Trophoblast cell (in vitro differentiated cells and primary cell): ENCODE measurements around the gene TCF12.

Experiments
- DNase-seq, 2 donors: peaks; one replicate each; pipeline ENCODE4 v3.0.0-alpha.2; 2016
- H2AFZ ChIP-seq: 2 replicates; pipeline ENCODE4 v1.6.1; 2013; ENCODE audit warnings: low read length, moderate library complexity, mild to moderate bottlenecking; ENCODE audit not compliant: insufficient read depth, poor library complexity
- H2AK5ac ChIP-seq: 2 replicates; pipeline ENCODE4 v1.6.1; 2013; ENCODE audit warnings: mild to moderate bottlenecking, low read length
- H2BK120ac ChIP-seq: 2 replicates; pipeline ENCODE4 v1.6.1; 2013; ENCODE audit warnings: low read length, mild to moderate bottlenecking, moderate library complexity; ENCODE audit not compliant: insufficient read depth, poor library complexity
- H2BK12ac ChIP-seq: 2 replicates; pipeline ENCODE4 v1.6.1; 2013; ENCODE audit warnings: mild to moderate bottlenecking, low read length, moderate library complexity
- H2BK5ac ChIP-seq: 2 replicates; pipeline ENCODE4 v1.6.1; 2013; ENCODE audit warnings: low read length, low read depth, moderate library complexity, mild to moderate bottlenecking; ENCODE audit not compliant: poor library complexity
- H3K14ac ChIP-seq: 2 replicates; pipeline ENCODE4 v1.6.1; 2013; ENCODE audit warnings: mild to moderate bottlenecking, low read length
- H3K18ac ChIP-seq: 2 replicates; pipeline ENCODE4 v1.6.1; 2013; ENCODE audit warnings: mild to moderate bottlenecking, low read length
- H3K23ac ChIP-seq: 2 replicates; pipeline ENCODE4 v1.6.1; 2013; ENCODE audit warnings: low read length
- H3K27ac ChIP-seq: 2 replicates; pipeline ENCODE4 v1.5.1; 2013; ENCODE audit warnings: low read depth, mild to moderate bottlenecking, inconsistent platforms, low read length, moderate library complexity
- H3K27me3 ChIP-seq: 2 replicates; pipeline ENCODE4 v1.6.1; 2013; ENCODE audit warnings: inconsistent platforms, mild to moderate bottlenecking, low read length, moderate library complexity; ENCODE audit not compliant: insufficient read depth
- H3K36me3 ChIP-seq, 2 experiments: 1 replicate in 1 of 2; 2 replicates in 1 of 2; pipeline ENCODE4 v1.6.1; 2013; ENCODE audit warnings: low read length in 2 of 2, mild to moderate bottlenecking in 2 of 2, moderate library complexity in 1 of 2; ENCODE audit not compliant: insufficient read depth in 2 of 2, control insufficient read depth in 1 of 2
- H3K4ac ChIP-seq: 2 replicates; pipeline ENCODE4 v1.6.1; 2013; ENCODE audit warnings: low read depth, mild to moderate bottlenecking, low read length, moderate library complexity
- H3K4me1 ChIP-seq, 2 experiments: 1 replicate in 1 of 2; 2 replicates in 1 of 2; pipeline ENCODE4 v1.6.1; 2013; ENCODE audit warnings: low read length in 2 of 2, mild to moderate bottlenecking in 2 of 2, moderate library complexity in 1 of 2; ENCODE audit not compliant: insufficient read depth in 2 of 2, control insufficient read depth in 1 of 2
- H3K4me2 ChIP-seq: 2 replicates; pipeline ENCODE4 v1.6.1; 2013; ENCODE audit warnings: inconsistent platforms, mild to moderate bottlenecking, low read length, moderate library complexity
- H3K4me3 ChIP-seq: 2 replicates; pipeline ENCODE4 v1.5.1; 2013; ENCODE audit warnings: mild to moderate bottlenecking, low read depth, low read length, inconsistent platforms
- H3K79me1 ChIP-seq: one replicate; pipeline ENCODE4 v1.6.1; 2013; ENCODE audit warnings: low read length
- H3K79me2 ChIP-seq: 2 replicates; pipeline ENCODE4 v1.6.1; 2013; ENCODE audit warnings: low read length, mild to moderate bottlenecking; ENCODE audit not compliant: control insufficient read depth, insufficient read depth, poor library complexity
- H3K9ac ChIP-seq: 2 replicates; pipeline ENCODE4 v1.6.1; 2013; ENCODE audit warnings: mild to moderate bottlenecking, low read length
- H3K9me3 ChIP-seq: 2 replicates; pipeline ENCODE4 v1.6.1; 2013; ENCODE audit warnings: low read depth, mild to moderate bottlenecking, control low read depth, inconsistent platforms, low read length; ENCODE audit not compliant: insufficient read depth
- H4K12ac ChIP-seq: 2 replicates; pipeline ENCODE4 v1.6.1; 2013; ENCODE audit warnings: low read depth, mild to moderate bottlenecking, low read length, moderate library complexity
- H4K8ac ChIP-seq: 2 replicates; pipeline ENCODE4 v1.6.1; 2013; ENCODE audit warnings: low read depth, mild to moderate bottlenecking, low read length, moderate library complexity
- H4K91ac ChIP-seq: one replicate; pipeline ENCODE4 v1.6.1; 2013; ENCODE audit warnings: low read depth, mild to moderate bottlenecking, low read length, moderate library complexity
- WGBS: extraction: QIAGEN DNeasy Blood & Tissue Kit; methylation state at CpG from one replicate; pipeline ENCODE4 v1.1.7; 2013; ENCODE audit warnings: missing lambda C conversion rate; ENCODE audit not compliant: insufficient read length, insufficient coverage; ENCODE audit errors: extremely low coverage; 5-methylcytosine and 5-hydroxymethylcytosine counted together

Gene TCF12

GRCh38 chr15:56972016-56972415 lies 53.6 kb downstream of the TCF12 start:
- no peak overlapping the region for H3K4ac ChIP-seq
- peaks cover 0 to 4% of the 10 kb centered on the region in 2 experiments for H3K4me1 ChIP-seq
- no peak overlapping the region for H3K18ac ChIP-seq
- no peak overlapping the region for H3K4me2 ChIP-seq
- no peaks in the 10 kb centered on the region for H3K79me1 ChIP-seq
- no peak overlapping the region for H4K12ac ChIP-seq
- no peak overlapping the region for H3K9ac ChIP-seq
- H3K4me3 ChIP-seq: no peak overlapping the region
- H3K27me3 ChIP-seq: no peaks in the 10 kb centered on the region
- H2AK5ac ChIP-seq: no peak overlapping the region
- H4K91ac ChIP-seq: no peak overlapping the region
- no peak overlapping the region for H2BK5ac ChIP-seq
- H3K23ac ChIP-seq: no peak overlapping the region
- no peak overlapping the region for H2AFZ ChIP-seq
- no peak overlapping the region for H3K27ac ChIP-seq
- no peak overlapping the region for H2BK12ac ChIP-seq
- H3K9me3 ChIP-seq: no peaks in the 10 kb centered on the region
- no CpG with 5 or more reads among the region's 3 CpGs for WGBS
- no peak for DNase-seq
- no peak overlapping the region for H2BK120ac ChIP-seq
- H3K79me2 ChIP-seq: no peaks in the 10 kb centered on the region
- no peak overlapping the region for H3K14ac ChIP-seq
- H3K36me3 ChIP-seq: no peaks in the 10 kb centered on the region
- H4K8ac ChIP-seq: no peak overlapping the region

- DNase-seq: no peak
- Histone ChIP-seq H3K14ac (no peak overlapping the region), H4K8ac (no peak overlapping the region), H2BK12ac (no peak overlapping the region), H3K79me1 (no peaks in the 10 kb centered on the region), H4K91ac (no peak overlapping the region), H2AK5ac (no peak overlapping the region), H3K4ac (no peak overlapping the region), H3K36me3 (no peaks in the 10 kb centered on the region), H2AFZ (no peak overlapping the region), H3K23ac (no peak overlapping the region), H2BK120ac (no peak overlapping the region), H3K9me3 (no peaks in the 10 kb centered on the region), H3K27me3 (no peaks in the 10 kb centered on the region), H3K27ac (no peak overlapping the region), H3K9ac (no peak overlapping the region), H4K12ac (no peak overlapping the region), H3K79me2 (no peaks in the 10 kb centered on the region), H3K18ac (no peak overlapping the region), H2BK5ac (no peak overlapping the region), H3K4me3 (no peak overlapping the region), H3K4me1 (peaks cover 0 to 4% of the 10 kb centered on the region in 2 experiments), H3K4me2 (no peak overlapping the region)
- no CpG with 5 or more reads among the region's 1 CpG for WGBS
Measured at GRCh38 chr15:56972426-56972825, 54.0 kb downstream of the TCF12 start.

- no peak overlapping the region for H3K14ac ChIP-seq
- H2AK5ac ChIP-seq: no peak overlapping the region
- no peaks in the 10 kb centered on the region for H3K27me3 ChIP-seq
- H3K79me1 ChIP-seq: no peaks in the 10 kb centered on the region
- no peak overlapping the region for H2BK5ac ChIP-seq
- no peak overlapping the region for H3K27ac ChIP-seq
- no peak overlapping the region for H3K4me2 ChIP-seq
- no CpG with 5 or more reads among the region's 1 CpG for WGBS
- H3K9me3 ChIP-seq: no peaks in the 10 kb centered on the region
- no peak overlapping the region for H3K9ac ChIP-seq
- no peak overlapping the region for H3K18ac ChIP-seq
- H3K4me3 ChIP-seq: no peak overlapping the region
- no peak overlapping the region for H2BK12ac ChIP-seq
- no peak overlapping the region for H4K12ac ChIP-seq
- no peak overlapping the region for H4K8ac ChIP-seq
- H3K79me2 ChIP-seq: no peaks in the 10 kb centered on the region
- H3K4me1 ChIP-seq: peaks cover 0 to 4% of the 10 kb centered on the region in 2 experiments
- DNase-seq: no peak
- H2AFZ ChIP-seq: no peak overlapping the region
- H4K91ac ChIP-seq: no peak overlapping the region
- no peak overlapping the region for H3K4ac ChIP-seq
- no peaks in the 10 kb centered on the region for H3K36me3 ChIP-seq
- H3K23ac ChIP-seq: no peak overlapping the region
- no peak overlapping the region for H2BK120ac ChIP-seq
Measured at GRCh38 chr15:56973463-56973862, 55.0 kb downstream of the TCF12 start.

- Histone ChIP-seq H3K4me3 (no peak overlapping the region), H2BK120ac (no peak overlapping the region), H3K9ac (no peak overlapping the region), H2BK5ac (no peak overlapping the region), H3K4me2 (no peak overlapping the region), H3K23ac (no peak overlapping the region), H3K4ac (no peak overlapping the region), H4K12ac (no peak overlapping the region), H3K36me3 (no peaks in the 10 kb centered on the region), H3K27ac (no peak overlapping the region), H2AK5ac (no peak overlapping the region), H2BK12ac (no peak overlapping the region), H3K27me3 (no peaks in the 10 kb centered on the region), H3K18ac (no peak overlapping the region), H3K9me3 (no peaks in the 10 kb centered on the region), H3K4me1 (no peaks in the 10 kb centered on the region), H3K14ac (no peak overlapping the region), H4K91ac (no peak overlapping the region), H4K8ac (no peak overlapping the region), H3K79me2 (no peaks in the 10 kb centered on the region), H2AFZ (no peak overlapping the region), H3K79me1 (no peaks in the 10 kb centered on the region)
- DNase-seq: no peak
- no CpG with 5 or more reads among the region's 9 CpGs for WGBS
Measured at GRCh38 chr15:56977232-56977631, 58.8 kb downstream of the TCF12 start.
